MM.1S (cell line): Measurements from ENCODE around the gene ETV4.

ENCODE experiments used
- DNase-seq: peaks from one replicate; pipeline ENCODE4 v3.0.0-alpha.2; 2015
- H2AFZ ChIP-seq: fragments of 300-600 bp; sonication (generic); 2 replicates; pipeline ENCODE4 v1.6.0; 2016; ENCODE audit warnings: antibody characterized with exemption, low read length
- H3F3A ChIP-seq: fragments of 300-600 bp; sonication (generic); 2 replicates; pipeline ENCODE4 v1.6.1; 2016; ENCODE audit warnings: mild to moderate bottlenecking, antibody characterized with exemption, low read length, moderate library complexity, mixed read lengths; ENCODE audit not compliant: insufficient read depth
- H3K27ac ChIP-seq: fragments of 300-600 bp; sonication (generic); 2 replicates; pipeline ENCODE4 v1.5.1; 2016; ENCODE audit warnings: mild to moderate bottlenecking, low read length
- H3K27me3 ChIP-seq: fragments of 300-600 bp; sonication (generic); replicated peaks from 2 replicates; pipeline ENCODE4 v1.6.0; 2016; ENCODE audit warnings: low read length; ENCODE audit not compliant: insufficient read depth
- H3K36me3 ChIP-seq: fragments of 300-600 bp; sonication (generic); replicated peaks from 2 replicates; pipeline ENCODE4 v1.6.1; 2016; ENCODE audit warnings: mild to moderate bottlenecking, low read length, mixed read lengths; ENCODE audit not compliant: insufficient read depth
- H3K4me1 ChIP-seq: fragments of 300-600 bp; sonication (generic); 2 replicates; pipeline ENCODE4 v1.6.1; 2016; ENCODE audit warnings: low read length, mixed read lengths
- H3K4me2 ChIP-seq: fragments of 300-600 bp; sonication (generic); 2 replicates; pipeline ENCODE4 v1.6.0; 2016; ENCODE audit warnings: low read depth, low read length
- H3K4me3 ChIP-seq: fragments of 300-600 bp; sonication (generic); 2 replicates; pipeline ENCODE4 v1.5.1; 2016; ENCODE audit warnings: low read length, mixed read lengths
- H3K79me2 ChIP-seq: fragments of 300-600 bp; sonication (generic); 2 replicates; pipeline ENCODE4 v1.6.1; 2016; ENCODE audit warnings: mixed run types, low read length, mixed read lengths
- H3K9ac ChIP-seq: fragments of 300-600 bp; sonication (generic); 2 replicates; pipeline ENCODE4 v1.6.1; 2016; ENCODE audit warnings: low read length, mixed read lengths
- H3K9me2 ChIP-seq: fragments of 300-600 bp; sonication (generic); replicated peaks from 2 replicates; pipeline ENCODE4 v1.6.1; 2016; ENCODE audit warnings: mild to moderate bottlenecking, low read length, mixed read lengths; ENCODE audit not compliant: insufficient read depth
- H3K9me3 ChIP-seq: fragments of 300-600 bp; sonication (generic); replicated peaks from 2 replicates; pipeline ENCODE4 v1.6.1; 2016; ENCODE audit warnings: mild to moderate bottlenecking, low read length, mixed read lengths; ENCODE audit not compliant: insufficient read depth
- H4K20me1 ChIP-seq: fragments of 300-600 bp; sonication (generic); 2 replicates; pipeline ENCODE4 v1.6.1; 2016; ENCODE audit warnings: mild to moderate bottlenecking, low read length, moderate library complexity, mixed read lengths; ENCODE audit not compliant: insufficient read depth
- CTCF ChIP-seq: fragments of 300-600 bp; sonication (generic); IDR thresholded peaks from 2 replicates; pipeline ENCODE4 v1.5.1; 2016; ENCODE audit warnings: antibody characterized with exemption, low read length, mixed read lengths
- EZH2 ChIP-seq: fragments of 300-600 bp; sonication (generic); optimal IDR thresholded peaks from 2 replicates; pipeline ENCODE3; 2017; ENCODE audit warnings: low read depth, mild to moderate bottlenecking, antibody characterized with exemption, low read length, mixed read lengths
- EZH2phosphoT487 ChIP-seq: fragments of 300-600 bp; sonication (generic); IDR thresholded peaks from 2 replicates; pipeline ENCODE4 v1.6.1; 2018; ENCODE audit warnings: antibody characterized with exemption, low read length

ETV4 gene

GRCh38 chr17:43581613-43582012 is 35.5 kb upstream of the ETV4 start:
- no peak for DNase-seq
- Histone ChIP-seq H3K4me1 (peaks cover 10% of the 10 kb centered on the region; the same call in 1 of the 2 replicates), H3K9me3 (no peaks in the 10 kb centered on the region)

GRCh38 chr17:43581130-43581529 is 35.0 kb upstream of the ETV4 start:
- Histone ChIP-seq H3K9me3 (no peaks in the 10 kb centered on the region), H2AFZ (no peak overlapping the region), H3K79me2 (no peaks in the 10 kb centered on the region), H3F3A (no peaks in the 10 kb centered on the region), H3K4me3 (no peak overlapping the region), H3K27me3 (peaks cover 41% of the 10 kb centered on the region), H3K4me2 (no peak overlapping the region), H3K9ac (no peak overlapping the region), H3K9me2 (no peaks in the 10 kb centered on the region), H3K36me3 (no peaks in the 10 kb centered on the region), H4K20me1 (no peaks in the 10 kb centered on the region), H3K27ac (no peak overlapping the region), H3K4me1 (peaks cover 10% of the 10 kb centered on the region; the same call in 1 of the 2 replicates)
- DNase-seq, result no peak
- TF ChIP-seq EZH2, result no peak
- TF ChIP-seq EZH2phosphoT487, result no peak
- TF ChIP-seq CTCF, result no peak

More at GRCh38 chr17:43581613-43582012, 35.5 kb upstream of the ETV4 start:
- Histone ChIP-seq H3K27me3 (peaks cover 41% of the 10 kb centered on the region), H3K9ac (no peak overlapping the region), H2AFZ (no peak overlapping the region), H3K79me2 (no peaks in the 10 kb centered on the region), H3K27ac (no peak overlapping the region), H3K9me2 (no peaks in the 10 kb centered on the region), H3F3A (no peaks in the 10 kb centered on the region), H3K36me3 (no peaks in the 10 kb centered on the region), H4K20me1 (no peaks in the 10 kb centered on the region), H3K4me2 (no peak overlapping the region), H3K4me3 (no peak overlapping the region)
- TF ChIP-seq EZH2, result no peak
- no peak for TF ChIP-seq EZH2phosphoT487
- TF ChIP-seq CTCF, result no peak

GRCh38 chr17:43579566-43580140 is 33.5 kb upstream of the ETV4 start:
- Histone ChIP-seq H3K27ac (no peak overlapping the region), H3F3A (no peaks in the 10 kb centered on the region), H3K9me2 (no peaks in the 10 kb centered on the region), H3K79me2 (no peaks in the 10 kb centered on the region), H3K9ac (no peak overlapping the region), H3K4me1 (peaks cover 10% of the 10 kb centered on the region; the same call in 1 of the 2 replicates), H4K20me1 (no peaks in the 10 kb centered on the region), H3K36me3 (no peaks in the 10 kb centered on the region), H3K4me2 (no peak overlapping the region), H2AFZ (no peak overlapping the region), H3K4me3 (no peak overlapping the region), H3K9me3 (no peaks in the 10 kb centered on the region), H3K27me3 (peaks cover 38% of the 10 kb centered on the region)
- TF ChIP-seq EZH2phosphoT487, result no peak
- no peak for TF ChIP-seq CTCF
- TF ChIP-seq EZH2, result no peak
- DNase-seq, result no peak
